ENCODE measurements around the gene HSPA1A. TPM values are rescaled to one million over a fixed set of nuclear protein-coding genes. Genes with fewer than 3 reads are reported as not detected.
A peak's percentile ranks its signal among the peaks of the same experiment; 100 is the strongest.

Gene HSPA1A
- 271 TPM for total RNA-seq
- long read RNA-seq, transcript HSPA1A-201 (1 exons, 2,483 nt): major isoform, 197 of 197 reads
- long read RNA-seq, partial matches to known transcripts: 0 of 197 reads
- long read RNA-seq, other reads (novel, unspliced or antisense): 0 of 197 reads

- peak; percentile 95 for DNase-seq
- Histone ChIP-seq H3K36me3 (no peaks in the 10 kb centered on the region), H3K9me3 (replicated peaks) (no peaks in the 10 kb centered on the region), H3K4me1 (peaks cover 42% of the 10 kb centered on the region), H3K27me3 (ENCODE audit: low read depth) (no peaks in the 10 kb centered on the region), H3K4me3 (peak within 1 kb of the TSS; percentile 75), H3K27ac (replicated peaks) (peak within 1 kb of the TSS; percentile 100)
- intact Hi-C loops (cut with micrococcal nuclease): no loop called here
- TF ChIP-seq CTCF (IDR thresholded peaks at IDR 0.05; ENCODE audit: borderline replicate concordance): no peak
Observed at GRCh38 chr6:31815025-31815838, at the start of gene HSPA1A, which contains the start of gene HSPA1L. Gene HSPA1A (plus strand): TSS chr6:31815543. CDS start chr6:31815757, 214 bp downstream. Gene HSPA1L (minus strand): TSS chr6:31815283. CDS start chr6:31811972, 3,311 bp downstream.

GRCh38 chr6:31765559-31765909 is 49.8 kb upstream of the HSPA1A start:
- no peak overlapping the region for H3K27ac ChIP-seq (replicated peaks)

GRCh38 chr6:31765910-31766794 is 49.2 kb upstream of the HSPA1A start:
- Histone ChIP-seq H3K4me1 (peaks cover 20% of the 10 kb centered on the region), H3K27me3 (ENCODE audit: low read depth) (no peaks in the 10 kb centered on the region), H3K4me3 (peak overlapping the region; percentile 43), H3K36me3 (peaks cover 5% of the 10 kb centered on the region), H3K27ac (replicated peaks) (no peak overlapping the region), H3K9me3 (replicated peaks) (no peaks in the 10 kb centered on the region)
- DNase-seq: no peak
- intact Hi-C loops (cut with micrococcal nuclease): no loop called here
- TF ChIP-seq CTCF (IDR thresholded peaks at IDR 0.05; ENCODE audit: borderline replicate concordance): no peak

More at GRCh38 chr6:31765559-31765909, 49.8 kb upstream of the HSPA1A start:
- Histone ChIP-seq H3K9me3 (replicated peaks) (no peaks in the 10 kb centered on the region), H3K27me3 (ENCODE audit: low read depth) (no peaks in the 10 kb centered on the region), H3K4me1 (peaks cover 20% of the 10 kb centered on the region), H3K36me3 (peaks cover 5% of the 10 kb centered on the region), H3K4me3 (no peak overlapping the region)
- intact Hi-C loops (cut with micrococcal nuclease): no loop called here
- TF ChIP-seq CTCF (IDR thresholded peaks at IDR 0.05; ENCODE audit: borderline replicate concordance): no peak
- no peak for DNase-seq

- no peaks in the 10 kb centered on the region for H3K9me3 ChIP-seq (replicated peaks)
- H3K27me3 ChIP-seq (ENCODE audit: low read depth): no peaks in the 10 kb centered on the region
- DNase-seq: no peak
- peaks cover 20% of the 10 kb centered on the region for H3K4me1 ChIP-seq
- intact Hi-C loops (cut with micrococcal nuclease): no loop called here
- no peak overlapping the region for H3K4me3 ChIP-seq
- H3K36me3 ChIP-seq: peaks cover 5% of the 10 kb centered on the region
- no peak overlapping the region for H3K27ac ChIP-seq (replicated peaks)
- TF ChIP-seq CTCF (IDR thresholded peaks at IDR 0.05; ENCODE audit: borderline replicate concordance): no peak
Observed at GRCh38 chr6:31767096-31767645, 48.2 kb upstream of the HSPA1A start.
